Stimulated activated CD4-positive, alpha-beta T cell treated with anti-CD3 and anti-CD28 coated beads, TNF-alpha, amount 100 ng/mL, for 48 hours (primary cell): ENCODE results near the gene FAM221B.

Experiments used
- DNase-seq, 3 donors: peaks; one replicate each; pipeline ENCODE4 v3.0.0-alpha.2; 2020; ENCODE audit warnings: low read depth in 3 of 3

Gene FAM221B

GRCh38 chr9:35820076-35820475, 8.5 kb downstream of the FAM221B start:
- no peak for DNase-seq

GRCh38 chr9:35818341-35818740, 10.2 kb downstream of the FAM221B start:
- no peak for DNase-seq

- no peak for DNase-seq
Observed at GRCh38 chr9:35816708-35817107, 11.8 kb downstream of the FAM221B start.

- peak; percentile 93 to 97 (median 95) for DNase-seq
Observed at GRCh38 chr9:35814841-35815543, 13.5 kb downstream of the FAM221B start, which contains the start of gene HINT2. TSS of gene HINT2 (minus strand) at chr9:35815042. CDS start at chr9:35814979, 63 bp downstream.

GRCh38 chr9:35814106-35814840, 14.3 kb downstream of the FAM221B start:
- DNase-seq: peak in 1 of 3 donors; percentile 30

- no peak for DNase-seq
Observed at GRCh38 chr9:35813434-35814105, 15.0 kb downstream of the FAM221B start.

GRCh38 chr9:35812025-35812602, 16.4 kb downstream of the FAM221B start, which contains the start of gene SPAG8:
TSS of gene SPAG8 (minus strand) at chr9:35812262. CDS start at chr9:35812147, 115 bp downstream.
- DNase-seq: peak; percentile 83 to 94 (median 84)

GRCh38 chr9:35811381-35812024, 17.0 kb downstream of the FAM221B start:
- no peak for DNase-seq

GRCh38 chr9:35810122-35810521, 18.4 kb downstream of the FAM221B start:
- no peak for DNase-seq

- DNase-seq: no peak
Observed at GRCh38 chr9:35808433-35808832, 20.1 kb downstream of the FAM221B start.

GRCh38 chr9:35806101-35806500, 22.4 kb downstream of the FAM221B start:
- DNase-seq: no peak

- DNase-seq: no peak
Observed at GRCh38 chr9:35801328-35802128, 27.0 kb downstream of the FAM221B start.

GRCh38 chr9:35800530-35800929, 28.0 kb downstream of the FAM221B start:
- DNase-seq: no peak

- peak; percentile 25 to 50 (median 48) for DNase-seq
Observed at GRCh38 chr9:35798658-35799374, 29.7 kb downstream of the FAM221B start.

GRCh38 chr9:35797311-35798109, 31.0 kb downstream of the FAM221B start:
- no peak for DNase-seq

GRCh38 chr9:35795695-35796094, 32.8 kb downstream of the FAM221B start:
- DNase-seq: no peak

- no peak for DNase-seq
Observed at GRCh38 chr9:35793461-35793860, 35.1 kb downstream of the FAM221B start.

GRCh38 chr9:35792826-35793225, 35.7 kb downstream of the FAM221B start:
- DNase-seq: no peak
